VCaP (cell line): ENCODE measurements around the gene KIAA1328.

ENCODE experiments used
- H3K27ac ChIP-seq: fragments of 450-650 bp; 2 replicates; pipeline ENCODE4 v1.5.1; 2017
- CTCF ChIP-seq: fragments of 450-650 bp; conservative IDR thresholded peaks from 2 replicates; pipeline ENCODE4 v1.5.1; 2017; ENCODE audit warnings: mild to moderate bottlenecking, moderate library complexity

KIAA1328 gene

DNA sequence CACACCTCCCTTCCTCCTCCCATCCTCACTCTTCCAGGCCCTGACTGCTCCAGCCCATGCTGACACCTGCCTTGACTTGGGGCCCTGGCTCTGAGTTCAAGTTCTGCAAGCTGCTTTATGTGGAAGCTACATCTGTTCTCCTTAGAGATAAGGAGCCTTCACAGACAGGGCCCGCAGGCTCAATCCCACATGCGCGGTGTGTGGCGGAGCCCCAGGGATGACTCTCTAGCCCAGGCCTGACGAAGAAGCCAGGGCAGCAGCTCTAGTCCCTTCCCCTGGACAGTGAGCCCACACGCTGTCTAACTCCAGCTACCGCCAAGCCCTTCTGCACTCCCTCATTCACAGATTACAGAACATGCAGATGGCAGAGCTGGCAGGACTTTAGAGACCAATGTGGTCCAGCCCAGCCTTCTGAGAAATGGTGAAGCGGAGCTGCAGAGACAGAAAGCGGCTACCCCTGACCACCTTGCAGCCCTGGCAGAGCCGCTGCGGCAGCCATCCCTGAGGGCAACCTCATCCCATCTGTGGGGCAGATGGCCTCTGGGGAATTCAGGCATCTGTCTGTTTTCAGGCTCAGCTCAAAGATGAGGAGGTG is 432.4 kb downstream of the KIAA1328 start:
- H3K27ac ChIP-seq, result no peak overlapping the region
- no peak for TF ChIP-seq CTCF

GRCh38 chr18:37261988-37262387 is 433.1 kb downstream of the KIAA1328 start:
- TF ChIP-seq CTCF, result no peak
- H3K27ac ChIP-seq, result no peak overlapping the region

DNA sequence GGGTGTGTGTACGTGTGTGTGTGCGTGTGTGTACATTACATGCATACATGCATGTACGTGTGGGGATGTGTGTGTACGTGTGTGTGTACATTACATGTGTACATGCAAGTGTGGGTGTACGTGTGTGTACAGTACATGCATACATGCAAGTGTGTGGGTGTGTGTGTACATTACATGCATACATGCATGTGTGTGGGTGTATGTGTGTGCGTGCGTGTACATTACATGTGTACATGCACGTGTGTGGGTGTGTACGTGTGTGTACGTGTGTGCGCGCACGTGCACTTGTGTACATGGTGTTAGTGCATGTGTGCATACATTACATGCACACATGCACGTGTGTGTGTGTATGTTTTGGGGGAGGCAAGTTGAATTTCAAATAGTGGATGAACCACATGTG is 436.0 kb downstream of the KIAA1328 start:
- no peak overlapping the region for H3K27ac ChIP-seq
- TF ChIP-seq CTCF, result no peak

- H3K27ac ChIP-seq, result 0 out of 2 replicates have a peak overlapping the region, but pooled peaks have one; percentile 8
- no peak for TF ChIP-seq CTCF
Observed at GRCh38 chr18:37265382-37265781, 436.5 kb downstream of the KIAA1328 start.

- no peak overlapping the region for H3K27ac ChIP-seq
- 0 out of 2 replicates have a peak, but pooled peaks have one; percentile 17 for TF ChIP-seq CTCF
Observed at GRCh38 chr18:37266290-37266689, 437.4 kb downstream of the KIAA1328 start.

- TF ChIP-seq CTCF, result no peak
- no peak overlapping the region for H3K27ac ChIP-seq
Observed at GRCh38 chr18:37270038-37270665, 441.2 kb downstream of the KIAA1328 start.

GRCh38 chr18:37270666-37271052 is 441.7 kb downstream of the KIAA1328 start:
- no peak overlapping the region for H3K27ac ChIP-seq
- no peak for TF ChIP-seq CTCF
